IMR-90 (cell line): Measurements from ENCODE around the gene SLC51A. TPM values are rescaled to one million over a fixed set of nuclear protein-coding genes. Genes with fewer than 3 reads are reported as not detected.

Experiments
- ATAC-seq: fragments of 200-7000 bp; cut with Tn5 transposase; 2 replicates; pipeline ENCODE4 v1.9.1; 2020; ENCODE audit warnings: low read depth, mild to moderate bottlenecking, moderate library complexity
- BruUV-seq: library from RNA; stranded (reverse); fragments of 400-500 nt; replicated peaks from 2 replicates; lab custom pipeline; 2021; lab: Mats Ljungman, UMichigan
- CTCF ChIA-PET: fragments of 300-600 bp; formaldehyde crosslinking; extraction: SDS; loops from one replicate; lab custom pipeline; 2021; ENCODE audit warnings: antibody characterized with exemption; lab: Yijun Ruan, JAX
- POLR2A ChIA-PET: fragments of 300-600 bp; sonication (Branson Sonifier 250); formaldehyde crosslinking; loops from one replicate; lab custom pipeline; 2022; ENCODE audit warnings: antibody characterized with exemption; ENCODE audit not compliant: unreplicated experiment; lab: Charles Lee
- DNase-seq: peaks from one replicate; pipeline ENCODE4 v3.0.0; 2013
- H2AFZ ChIP-seq: replicated peaks from 2 replicates; pipeline ENCODE3; 2013; ENCODE audit warnings: low read length, mild to moderate bottlenecking; ENCODE audit not compliant: poor library complexity
- H2AK5ac ChIP-seq: 2 replicates; pipeline ENCODE4 v1.6.1; 2013; ENCODE audit warnings: low read depth, low read length, inconsistent platforms
- H2AK9ac ChIP-seq: replicated peaks from 2 replicates; pipeline ENCODE3; 2013; ENCODE audit warnings: mild to moderate bottlenecking, low read depth, low read length, moderate library complexity; ENCODE audit not compliant: poor library complexity
- H2BK120ac ChIP-seq: 2 replicates; pipeline ENCODE4 v1.6.1; 2013; ENCODE audit warnings: low read depth, low read length, inconsistent platforms
- H2BK15ac ChIP-seq: 3 replicates; pipeline ENCODE4 v1.6.1; 2013; ENCODE audit warnings: low read depth, low read length, inconsistent platforms
- H2BK20ac ChIP-seq: 2 replicates; pipeline ENCODE4 v1.6.1; 2013; ENCODE audit warnings: low read depth, mild to moderate bottlenecking, inconsistent platforms, low read length, moderate library complexity
- H2BK5ac ChIP-seq: 2 replicates; pipeline ENCODE4 v1.6.1; 2013; ENCODE audit warnings: mild to moderate bottlenecking, low read depth, low read length, inconsistent platforms; ENCODE audit not compliant: poor library complexity, severe bottlenecking
- H3K14ac ChIP-seq: replicated peaks from 2 replicates; pipeline ENCODE4 v1.6.1; 2013; ENCODE audit warnings: low read depth, low read length, inconsistent platforms
- H3K18ac ChIP-seq: 2 replicates; pipeline ENCODE4 v1.6.1; 2013; ENCODE audit warnings: low read depth, low read length, control low read depth
- H3K23ac ChIP-seq: 2 replicates; pipeline ENCODE4 v1.6.1; 2013; ENCODE audit warnings: low read depth, low read length, inconsistent platforms
- H3K27ac ChIP-seq: 2 replicates; pipeline ENCODE4 v1.5.1; 2013; ENCODE audit warnings: mild to moderate bottlenecking, control low read depth, low read length; ENCODE audit not compliant: insufficient read depth
- H3K27me3 ChIP-seq: 2 replicates; pipeline ENCODE4 v1.6.1; 2013; ENCODE audit warnings: low read length; ENCODE audit not compliant: control insufficient read depth, insufficient read depth
- H3K36me3 ChIP-seq: 2 replicates; pipeline ENCODE4 v1.6.1; 2013; ENCODE audit warnings: low read length, mixed read lengths; ENCODE audit not compliant: control insufficient read depth, insufficient read depth
- H3K4ac ChIP-seq: 2 replicates; pipeline ENCODE4 v1.6.1; 2013; ENCODE audit warnings: low read depth, low read length, inconsistent platforms
- H3K4me1 ChIP-seq: 2 replicates; pipeline ENCODE4 v1.6.1; 2013; ENCODE audit warnings: low read length, mixed read lengths; ENCODE audit not compliant: control insufficient read depth, insufficient read depth
- H3K4me2 ChIP-seq: 2 replicates; pipeline ENCODE4 v1.6.1; 2013; ENCODE audit warnings: low read depth, mild to moderate bottlenecking, control low read depth, low read length, moderate library complexity
- H3K4me3 ChIP-seq: 2 replicates; pipeline ENCODE4 v1.5.1; 2013; ENCODE audit warnings: low read depth, mild to moderate bottlenecking, control low read depth, low read length, moderate library complexity; ENCODE audit not compliant: insufficient read depth
- H3K56ac ChIP-seq: 2 replicates; pipeline ENCODE4 v1.6.1; 2013; ENCODE audit warnings: low read length, inconsistent platforms; ENCODE audit not compliant: insufficient read depth; ENCODE audit errors: extremely low read depth
- H3K79me1 ChIP-seq, 2 experiments: 2 replicates each; pipeline ENCODE4 v1.6.1; 2013; ENCODE audit warnings: low read length in 2 of 2, inconsistent platforms in 1 of 2, low read depth in 1 of 2
- H3K9ac ChIP-seq: 2 replicates; pipeline ENCODE4 v1.6.1; 2013; ENCODE audit warnings: low read depth, low read length, control low read depth
- H3K9me1 ChIP-seq: 2 replicates; pipeline ENCODE4 v1.6.1; 2013; ENCODE audit warnings: low read length, inconsistent platforms; ENCODE audit not compliant: insufficient read depth
- H3K9me3 ChIP-seq: 2 replicates; pipeline ENCODE4 v1.6.1; 2013; ENCODE audit warnings: low read length; ENCODE audit not compliant: control insufficient read depth, insufficient read depth
- H4K20me1 ChIP-seq: 2 replicates; pipeline ENCODE4 v1.6.1; 2013; ENCODE audit warnings: low read length, inconsistent platforms; ENCODE audit not compliant: insufficient read depth
- H4K5ac ChIP-seq: 2 replicates; pipeline ENCODE4 v1.6.1; 2013; ENCODE audit warnings: mild to moderate bottlenecking, low read depth, low read length, control low read depth
- H4K8ac ChIP-seq, 2 experiments: 2 replicates each; pipeline ENCODE4 v1.6.1; 2013; ENCODE audit warnings: low read depth in 2 of 2, low read length in 2 of 2, control low read depth in 1 of 2, inconsistent platforms in 1 of 2
- H4K91ac ChIP-seq: 2 replicates; pipeline ENCODE4 v1.6.1; 2013; ENCODE audit warnings: low read depth, low read length, inconsistent platforms; ENCODE audit not compliant: insufficient read depth
- BHLHE40 ChIP-seq: fragments of 150-350 bp; IDR thresholded peaks from 2 replicates; pipeline ENCODE4 v1.6.1; 2016; ENCODE audit warnings: mild to moderate bottlenecking, low read depth, low read length
- CEBPB ChIP-seq: IDR thresholded peaks from 2 replicates; pipeline ENCODE4 v1.6.1; 2012; ENCODE audit warnings: low read depth, low read length, improper control_type of control experiment
- CHD1 ChIP-seq: IDR thresholded peaks from 2 replicates; pipeline ENCODE4 v1.6.1; 2012; ENCODE audit warnings: low read depth, low read length, improper control_type of control experiment
- CTCF ChIP-seq: conservative IDR thresholded peaks from 2 replicates; pipeline ENCODE4 v1.5.1; 2012; ENCODE audit warnings: mild to moderate bottlenecking, low read depth, low read length, improper control_type of control experiment
- ELK1 ChIP-seq: fragments of 150-350 bp; IDR thresholded peaks from 2 replicates; pipeline ENCODE4 v1.6.1; 2016; ENCODE audit warnings: low read depth, mild to moderate bottlenecking, low read length, moderate library complexity, borderline replicate concordance
- FOS ChIP-seq: fragments of 150-350 bp; IDR thresholded peaks from 2 replicates; pipeline ENCODE4 v1.6.1; 2016; ENCODE audit warnings: low read depth, low read length
- MAFK ChIP-seq: IDR thresholded peaks from 2 replicates; pipeline ENCODE4 v1.6.1; 2012; ENCODE audit warnings: low read depth, low read length, improper control_type of control experiment
- MAZ ChIP-seq: IDR thresholded peaks from 2 replicates; pipeline ENCODE4 v1.6.1; 2012; ENCODE audit warnings: low read depth, mild to moderate bottlenecking, low read length, improper control_type of control experiment, moderate library complexity, borderline replicate concordance
- MXI1 ChIP-seq: IDR thresholded peaks from 2 replicates; pipeline ENCODE4 v1.6.1; 2012; ENCODE audit warnings: low read depth, mild to moderate bottlenecking, low read length, moderate library complexity, borderline replicate concordance
- NFE2L2 ChIP-seq: fragments of 150-350 bp; IDR thresholded peaks from 2 replicates; pipeline ENCODE4 v1.6.1; 2016; ENCODE audit warnings: low read depth, mild to moderate bottlenecking, low read length
- POLR2A ChIP-seq: IDR thresholded peaks from 2 replicates; pipeline ENCODE4 v1.6.1; 2012; ENCODE audit warnings: mild to moderate bottlenecking, low read depth, low read length
- RAD21 ChIP-seq: IDR thresholded peaks from 2 replicates; pipeline ENCODE4 v1.6.1; 2012; ENCODE audit warnings: low read length, improper control_type of control experiment
- RCOR1 ChIP-seq: IDR thresholded peaks from 2 replicates; pipeline ENCODE4 v1.6.1; 2012; ENCODE audit warnings: mild to moderate bottlenecking, low read length, improper control_type of control experiment; ENCODE audit not compliant: insufficient replicate concordance
- RFX5 ChIP-seq: IDR thresholded peaks from 2 replicates; pipeline ENCODE4 v1.8.0; 2012; ENCODE audit warnings: low read depth, mild to moderate bottlenecking, low read length, moderate library complexity
- SMC3 ChIP-seq: fragments of 150-350 bp; IDR thresholded peaks from 2 replicates; pipeline ENCODE4 v1.6.1; 2016; ENCODE audit warnings: low read depth, mild to moderate bottlenecking, antibody characterized with exemption, low read length, moderate library complexity
- USF2 ChIP-seq: fragments of 150-350 bp; IDR thresholded peaks from 2 replicates; pipeline ENCODE4 v1.6.1; 2017; ENCODE audit warnings: mild to moderate bottlenecking, antibody characterized with exemption, low read length, low read depth
- WGBS, 2 experiments: methylation state at CpG; one replicate each; pipeline versions ENCODE4 v1.1.5 to v1.1.7; 2013; ENCODE audit warnings: missing lambda C conversion rate in 2 of 2; ENCODE audit not compliant: insufficient read length in 1 of 2; ENCODE audit errors: extremely low coverage in 2 of 2; 5-methylcytosine and 5-hydroxymethylcytosine counted together
- dilution Hi-C: fragments of 300-500 bp; cut with HindIII; formaldehyde crosslinking; loops from one replicate; pipeline ENCODE4 v1.14.3; 2018; ENCODE audit warnings: low sequenced_read_pairs; ENCODE audit not compliant: unreplicated experiment
- in situ Hi-C: fragments of 300-500 bp; cut with MboI; formaldehyde crosslinking; loops from 3 replicates; pipeline ENCODE4 v1.14.3; 2019; ENCODE audit warnings: low sequenced_read_pairs, inconsistent platforms, mixed read lengths
- intact Hi-C: fragments of 100-400 bp; cut with micrococcal nuclease; formaldehyde crosslinking; loops from 2 replicates; pipeline ENCODE4 v1.10.0; 2022
- polyA plus RNA-seq, 3 experiments: library from polyadenylated mRNA; depleted of rRNA; stranded (reverse); fragments of >200 nt; gene quantifications; 2 replicates each; pipeline ENCODE4 v1.2.3, GENCODE V29; 2012; ENCODE audit warnings: low replicate concordance in 1 of 3
- total RNA-seq: library from RNA; depleted of rRNA; stranded (reverse); fragments of >200 nt; gene quantifications from 2 replicates; pipeline ENCODE4 v1.2.3, GENCODE V29; 2012

The SLC51A gene
- total and polyA plus RNA-seq, 2 of the 4 experiments (the other 2 are of a cell fraction): not detected

GRCh38 chr3:196203846-196204245 lies 12.5 kb upstream of the SLC51A start:
- H2BK120ac ChIP-seq: no peak overlapping the region
- DNase-seq: no peak
- H3K4me1 ChIP-seq: peaks cover 3% of the 10 kb centered on the region; the same call in 1 of the 2 replicates
- no peak overlapping the region for H2AK9ac ChIP-seq
- H4K91ac ChIP-seq: no peak overlapping the region
- H2BK15ac ChIP-seq: no peak overlapping the region
- no peaks in the 10 kb centered on the region for H3K79me1 ChIP-seq
- ATAC-seq: no peak
- dilution Hi-C loops: no loop called here
- H3K56ac ChIP-seq: no peak overlapping the region
- H3K36me3 ChIP-seq: no peaks in the 10 kb centered on the region
- no TSS peak for BruUV-seq
- no peak overlapping the region for H2BK20ac ChIP-seq
- no peak overlapping the region for H2BK5ac ChIP-seq
- no peak overlapping the region for H4K5ac ChIP-seq
- no peak overlapping the region for H3K14ac ChIP-seq
- no peak overlapping the region for H3K4me3 ChIP-seq
- H3K27ac ChIP-seq: no peak overlapping the region
- no peak overlapping the region for H2AFZ ChIP-seq
- H3K18ac ChIP-seq: no peak overlapping the region
- intact Hi-C loops: no loop called here
- peaks cover 16% of the 10 kb centered on the region for H3K27me3 ChIP-seq
- H3K4ac ChIP-seq: no peak overlapping the region
- H3K9ac ChIP-seq: no peak overlapping the region
- H3K9me3 ChIP-seq: 0 out of 2 replicates have a peak, but pooled peaks cover 1% of the 10 kb centered on the region
- in situ Hi-C loops: loop anchor here (5.0 kb wide), 1 partner anchor 127 kb away; no protein-coding TSS in a partner anchor
- no peak for TF ChIP-seq RFX5
- TF ChIP-seq CEBPB: no peak
- no peak for TF ChIP-seq RAD21
- no peak for TF ChIP-seq ELK1
- no peak for TF ChIP-seq CTCF
- no peak for TF ChIP-seq FOS
- TF ChIP-seq RCOR1: no peak
- no peak for TF ChIP-seq USF2
- no peak for TF ChIP-seq SMC3
- TF ChIP-seq MAFK: no peak
- no peak for TF ChIP-seq CHD1
- no peak for TF ChIP-seq MAZ
- no peak for TF ChIP-seq BHLHE40
- TF ChIP-seq POLR2A: no peak
- TF ChIP-seq MXI1: no peak
- TF ChIP-seq NFE2L2: no peak
- CTCF ChIA-PET: no interaction called here
- H3K9me1 ChIP-seq: no peaks in the 10 kb centered on the region; the same call in 1 of the 2 replicates
- WGBS, 2 experiments: no CpG with 5 or more reads among the region's 3 CpGs
- no peaks in the 10 kb centered on the region for H4K20me1 ChIP-seq
- no peak overlapping the region for H4K8ac ChIP-seq
- H3K23ac ChIP-seq: no peak overlapping the region
- no peak overlapping the region for H2AK5ac ChIP-seq
- POLR2A ChIA-PET: no interaction called here
- H3K4me2 ChIP-seq: no peak overlapping the region
